Keratinocyte (primary cell): ENCODE data around the gene S100A1. TPM values are rescaled to one million over a fixed set of nuclear protein-coding genes. Genes with fewer than 3 reads are reported as not detected.

Experiments
- DNase-seq: peaks from one replicate; pipeline ENCODE4 v3.0.0-alpha.2; 2011; ENCODE audit warnings: low read depth, missing footprints, low spot score
- FAIRE-seq: peaks from 2 replicates; lab custom pipeline; 2011; peaks lifted over from hg19 to GRCh38; lab: Jason Lieb, UNC
- H2AFZ ChIP-seq: 2 replicates; pipeline ENCODE4 v1.6.0; 2012; ENCODE audit warnings: low read length, control low read depth, inconsistent platforms; ENCODE audit not compliant: control insufficient read depth
- H3K27ac ChIP-seq: 2 replicates; pipeline ENCODE4 v1.5.1; 2011; ENCODE audit warnings: low read length; ENCODE audit not compliant: control insufficient read depth, insufficient read depth
- H3K27me3 ChIP-seq: 3 replicates; pipeline ENCODE4 v1.6.0; 2011; ENCODE audit warnings: low read length; ENCODE audit not compliant: control insufficient read depth, insufficient read depth; ENCODE audit errors: extremely low read depth
- H3K36me3 ChIP-seq, 2 experiments: 2 replicates in 1 of 2; 3 replicates in 1 of 2; pipeline ENCODE4 v1.5.1; 2011; ENCODE audit warnings: low read length in 2 of 2, mild to moderate bottlenecking in 1 of 2; ENCODE audit not compliant: control insufficient read depth in 2 of 2, insufficient read depth in 2 of 2; ENCODE audit errors: extremely low read depth in 1 of 2
- H3K4me1 ChIP-seq: 3 replicates; pipeline ENCODE4 v1.5.1; 2011; ENCODE audit warnings: low read length; ENCODE audit not compliant: control insufficient read depth, insufficient read depth; ENCODE audit errors: extremely low read depth
- H3K4me2 ChIP-seq: 3 replicates; pipeline ENCODE4 v1.6.0; 2011; ENCODE audit warnings: low read depth, low read length; ENCODE audit not compliant: control insufficient read depth, insufficient read depth; ENCODE audit errors: extremely low read depth
- H3K4me3 ChIP-seq, 3 experiments: fragments of 200-600 bp in 1 of 3; sonication (generic) in 1 of 3; 2 replicates in 2 of 3; 3 replicates in 1 of 3; pipeline ENCODE4 v1.5.1; 2011 to 2016; ENCODE audit warnings: low read length in 3 of 3, mild to moderate bottlenecking in 3 of 3, control low read depth in 2 of 3, inconsistent platforms in 1 of 3, low read depth in 1 of 3, mixed read lengths in 1 of 3, mixed run types in 1 of 3, moderate library complexity in 1 of 3; ENCODE audit not compliant: control insufficient read depth in 2 of 3, insufficient read depth in 2 of 3; ENCODE audit errors: extremely low read depth in 1 of 3
- H3K79me2 ChIP-seq: 2 replicates; pipeline ENCODE4 v1.6.0; 2012; ENCODE audit warnings: low read length; ENCODE audit not compliant: control insufficient read depth, insufficient read depth
- H3K9ac ChIP-seq: 3 replicates; pipeline ENCODE4 v1.6.0; 2011; ENCODE audit warnings: low read length; ENCODE audit not compliant: control insufficient read depth, insufficient read depth; ENCODE audit errors: extremely low read depth
- H3K9me1 ChIP-seq: 3 replicates; pipeline ENCODE4 v1.6.0; 2011; ENCODE audit warnings: low read length; ENCODE audit not compliant: control insufficient read depth, insufficient read depth; ENCODE audit errors: extremely low read depth
- H3K9me3 ChIP-seq: 2 replicates; pipeline ENCODE4 v1.5.1; 2012; ENCODE audit warnings: low read depth, low read length; ENCODE audit not compliant: control insufficient read depth
- H4K20me1 ChIP-seq: 3 replicates; pipeline ENCODE4 v1.6.0; 2011; ENCODE audit warnings: low read length; ENCODE audit not compliant: control insufficient read depth, insufficient read depth; ENCODE audit errors: extremely low read depth
- EZH2 ChIP-seq: IDR thresholded peaks from one replicate; pipeline ENCODE4 v1.6.1; 2012; ENCODE audit warnings: inconsistent platforms, mild to moderate bottlenecking, low read length, moderate library complexity
- dilution Hi-C: fragments of 300-500 bp; cut with MboI; formaldehyde crosslinking; loops from one replicate; pipeline ENCODE4 v1.7.0; 2020; ENCODE audit warnings: low sequenced_read_pairs; ENCODE audit not compliant: extremely low pct_ligation_motif_present
- polyA plus RNA-seq, 5 experiments: library from polyadenylated mRNA; depleted of rRNA in 3 of 5; stranded (reverse) in 3 of 5; stranded (forward) in 1 of 5; unstranded in 1 of 5; fragments of >200 nt; gene quantifications; 1 replicate in 1 of 5; 2 replicates in 3 of 5; 3 replicates in 1 of 5; pipeline versions ENCODE4 v1.2.1 to v1.2.3, GENCODE V29; 2011 to 2012; ENCODE audit warnings: missing spikeins in 2 of 5, low read depth in 1 of 5, low replicate concordance in 1 of 5
- TF ChIP-seq, protein P1 (sequence below), 3 experiments: IDR thresholded peaks in 1 of 3; conservative IDR thresholded peaks in 1 of 3; optimal IDR thresholded peaks in 1 of 3; 2 replicates in 2 of 3; 3 replicates in 1 of 3; pipeline versions ENCODE3 to v1.5.1; 2011; ENCODE audit warnings: low read length in 3 of 3, mild to moderate bottlenecking in 3 of 3, moderate library complexity in 2 of 3, control low read depth in 1 of 3, inconsistent platforms in 1 of 3; ENCODE audit not compliant: insufficient read depth in 2 of 3; ENCODE audit errors: extremely low read depth in 1 of 3

The S100A1 gene
- polyA plus RNA-seq, 1 donor (not counting 4 experiments of a cell fraction or from before 2014, with no cell fraction given) = 0.12 TPM

DNA sequence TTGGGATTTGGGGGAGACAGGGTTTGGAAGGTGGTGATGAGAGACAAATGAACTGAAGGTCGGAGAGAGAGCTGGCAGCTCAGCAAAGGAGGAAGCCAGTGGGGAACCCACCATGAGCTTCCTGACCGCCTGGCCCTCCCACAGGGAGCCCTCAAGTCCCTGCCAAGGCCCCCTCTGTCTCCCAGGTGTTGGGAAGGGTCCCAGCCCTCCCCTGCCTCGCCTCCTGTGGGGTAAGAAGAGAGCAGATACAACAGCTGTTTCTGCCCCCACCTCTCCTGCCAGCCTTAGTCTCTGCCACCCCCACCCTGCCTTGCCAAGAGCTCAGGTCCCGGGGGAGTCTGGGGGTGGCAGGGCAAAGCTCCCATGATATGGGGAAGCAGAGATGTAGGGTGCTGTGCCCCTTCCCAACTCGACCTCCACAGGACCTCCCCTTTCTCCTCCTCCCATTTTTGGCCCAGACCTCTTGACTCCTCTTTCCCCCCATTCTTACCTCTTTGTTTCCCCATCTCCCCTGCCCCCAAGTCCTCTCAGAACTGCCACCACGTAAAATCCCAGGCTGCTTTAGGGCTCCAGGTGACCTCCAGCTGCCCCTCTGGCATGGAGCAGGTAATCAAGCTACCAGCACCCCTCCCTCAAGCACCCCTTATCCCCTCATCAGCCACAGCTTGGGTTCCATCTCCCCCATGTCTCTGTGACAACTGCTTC lies 556 bp downstream of the S100A1 start:
- Histone ChIP-seq H3K9ac (no peak overlapping the region), H3K4me2 (no peak overlapping the region), H3K79me2 (peaks cover 17% of the 10 kb centered on the region), H3K27ac (no peak overlapping the region), H3K4me1 (peaks cover 25% of the 10 kb centered on the region), H3K4me3 (no peak overlapping the region), H3K27me3 (no peaks in the 10 kb centered on the region), H3K9me1 (peaks cover 6% of the 10 kb centered on the region), H3K9me3 (no peaks in the 10 kb centered on the region), H4K20me1 (no peaks in the 10 kb centered on the region), H3K36me3 (peaks cover 8 to 15% of the 10 kb centered on the region in 2 experiments), H2AFZ (no peak overlapping the region)
- DNase-seq = no peak
- TF ChIP-seq, protein P1, sequence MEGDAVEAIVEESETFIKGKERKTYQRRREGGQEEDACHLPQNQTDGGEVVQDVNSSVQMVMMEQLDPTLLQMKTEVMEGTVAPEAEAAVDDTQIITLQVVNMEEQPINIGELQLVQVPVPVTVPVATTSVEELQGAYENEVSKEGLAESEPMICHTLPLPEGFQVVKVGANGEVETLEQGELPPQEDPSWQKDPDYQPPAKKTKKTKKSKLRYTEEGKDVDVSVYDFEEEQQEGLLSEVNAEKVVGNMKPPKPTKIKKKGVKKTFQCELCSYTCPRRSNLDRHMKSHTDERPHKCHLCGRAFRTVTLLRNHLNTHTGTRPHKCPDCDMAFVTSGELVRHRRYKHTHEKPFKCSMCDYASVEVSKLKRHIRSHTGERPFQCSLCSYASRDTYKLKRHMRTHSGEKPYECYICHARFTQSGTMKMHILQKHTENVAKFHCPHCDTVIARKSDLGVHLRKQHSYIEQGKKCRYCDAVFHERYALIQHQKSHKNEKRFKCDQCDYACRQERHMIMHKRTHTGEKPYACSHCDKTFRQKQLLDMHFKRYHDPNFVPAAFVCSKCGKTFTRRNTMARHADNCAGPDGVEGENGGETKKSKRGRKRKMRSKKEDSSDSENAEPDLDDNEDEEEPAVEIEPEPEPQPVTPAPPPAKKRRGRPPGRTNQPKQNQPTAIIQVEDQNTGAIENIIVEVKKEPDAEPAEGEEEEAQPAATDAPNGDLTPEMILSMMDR (optimal IDR thresholded peaks at IDR 0.05 in 1 of 3, IDR thresholded peaks at IDR 0.05 in 1 of 3, conservative IDR thresholded peaks at IDR 0.05 in 1 of 3; ENCODE audit: extremely low read depth in 1 of 3, insufficient read depth in 2 of 3, low read length in 3 of 3) = no peak
- no peak for TF ChIP-seq EZH2
- dilution Hi-C loops = no loop called here
- no peak for FAIRE-seq

DNA sequence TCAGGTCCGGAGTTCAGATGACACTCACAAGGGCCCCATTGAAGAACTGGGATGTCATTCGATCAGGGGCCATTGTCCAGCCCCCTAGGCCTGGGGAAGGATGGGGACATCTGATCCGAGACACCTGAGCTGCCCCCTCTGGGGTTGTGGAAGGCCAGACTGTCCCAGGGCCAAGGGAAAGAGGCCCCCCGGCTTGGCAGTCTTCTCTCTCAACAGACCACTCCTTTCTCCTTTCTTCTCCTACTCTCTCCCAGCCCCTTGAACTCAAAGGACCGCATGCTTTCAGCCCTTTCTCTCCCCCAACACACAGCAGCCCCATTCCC lies 1.1 kb downstream of the S100A1 start:
- H3K4me2 ChIP-seq = no peak overlapping the region
- no peak overlapping the region for H2AFZ ChIP-seq
- peaks cover 6% of the 10 kb centered on the region for H3K9me1 ChIP-seq
- H3K9me3 ChIP-seq = no peaks in the 10 kb centered on the region
- peaks cover 7 to 15% of the 10 kb centered on the region in 2 experiments for H3K36me3 ChIP-seq
- H3K27me3 ChIP-seq = no peaks in the 10 kb centered on the region
- peaks cover 20% of the 10 kb centered on the region for H3K79me2 ChIP-seq
- DNase-seq (no peak), FAIRE-seq (no peak)
- no peaks in the 10 kb centered on the region for H4K20me1 ChIP-seq
- no peak for TF ChIP-seq EZH2
- TF ChIP-seq, protein P1 (optimal IDR thresholded peaks at IDR 0.05 in 1 of 3, IDR thresholded peaks at IDR 0.05 in 1 of 3, conservative IDR thresholded peaks at IDR 0.05 in 1 of 3; ENCODE audit: extremely low read depth in 1 of 3, insufficient read depth in 2 of 3, low read length in 3 of 3) = no peak
- dilution Hi-C loops = no loop called here
- H3K27ac ChIP-seq = no peak overlapping the region
- no peak overlapping the region for H3K9ac ChIP-seq
- H3K4me3 ChIP-seq = no peak overlapping the region
- peaks cover 25% of the 10 kb centered on the region for H3K4me1 ChIP-seq
